Measurements from ENCODE around the gene DNAH3.

The DNAH3 gene

GRCh38 chr16:21026846-21027245 is 123.8 kb downstream of the DNAH3 start:
- no peak for DNase-seq (ENCODE audit: low read depth in 1 of 2, low spot score in 1 of 2)
- H3K27ac ChIP-seq (replicated peaks) = no peak overlapping the region
- H3K4me3 ChIP-seq (replicated peaks; ENCODE audit: insufficient read depth, low read length) = no peak overlapping the region
- H3K27me3 ChIP-seq (ENCODE audit: insufficient read depth, poor library complexity, severe bottlenecking) = no peaks in the 10 kb centered on the region
- TF ChIP-seq REST (IDR thresholded peaks at IDR 0.05; ENCODE audit: insufficient replicate concordance, low read depth) (no peak), GABPA (IDR thresholded peaks at IDR 0.05; ENCODE audit: low read depth) (no peak), SPI1 (IDR thresholded peaks at IDR 0.05; ENCODE audit: borderline replicate concordance, low read depth) (no peak), POLR2AphosphoS5 (IDR thresholded peaks at IDR 0.05; ENCODE audit: low read depth) (no peak), CTCF (IDR thresholded peaks at IDR 0.05; ENCODE audit: insufficient read depth, low read length) (no peak)

GRCh38 chr16:21023509-21024202 is 127.0 kb downstream of the DNAH3 start:
- Histone ChIP-seq H3K4me3 (replicated peaks; ENCODE audit: insufficient read depth, low read length) (no peak overlapping the region), H3K27me3 (ENCODE audit: insufficient read depth, poor library complexity, severe bottlenecking) (no peaks in the 10 kb centered on the region), H3K27ac (replicated peaks) (no peak overlapping the region)
- peak; percentile 6 to 7 for DNase-seq (ENCODE audit: low read depth in 1 of 2, low spot score in 1 of 2)
- TF ChIP-seq SPI1 (IDR thresholded peaks at IDR 0.05; ENCODE audit: borderline replicate concordance, low read depth) (no peak), CTCF (IDR thresholded peaks at IDR 0.05; ENCODE audit: insufficient read depth, low read length) (no peak)

GRCh38 chr16:21021316-21021715 is 129.3 kb downstream of the DNAH3 start:
- H3K27me3 ChIP-seq (ENCODE audit: insufficient read depth, poor library complexity, severe bottlenecking) = no peaks in the 10 kb centered on the region
- TF ChIP-seq REST (IDR thresholded peaks at IDR 0.05; ENCODE audit: insufficient replicate concordance, low read depth) (no peak), CTCF (IDR thresholded peaks at IDR 0.05; ENCODE audit: insufficient read depth, low read length) (no peak), SPI1 (IDR thresholded peaks at IDR 0.05; ENCODE audit: borderline replicate concordance, low read depth) (no peak), GABPA (IDR thresholded peaks at IDR 0.05; ENCODE audit: low read depth) (no peak), POLR2AphosphoS5 (IDR thresholded peaks at IDR 0.05; ENCODE audit: low read depth) (no peak)
- H3K4me3 ChIP-seq (replicated peaks; ENCODE audit: insufficient read depth, low read length) = no peak overlapping the region
- no peak for DNase-seq (ENCODE audit: low read depth in 1 of 2, low spot score in 1 of 2)
- no peak overlapping the region for H3K27ac ChIP-seq (replicated peaks)

GRCh38 chr16:21009815-21010214 is 140.8 kb downstream of the DNAH3 start:
- TF ChIP-seq GABPA (IDR thresholded peaks at IDR 0.05; ENCODE audit: low read depth) (no peak), REST (IDR thresholded peaks at IDR 0.05; ENCODE audit: insufficient replicate concordance, low read depth) (no peak), SPI1 (IDR thresholded peaks at IDR 0.05; ENCODE audit: borderline replicate concordance, low read depth) (no peak)
- H3K27ac ChIP-seq (replicated peaks) = no peak overlapping the region
- no peak for DNase-seq (ENCODE audit: low read depth in 1 of 2, low spot score in 1 of 2)
- H3K27me3 ChIP-seq (ENCODE audit: insufficient read depth, poor library complexity, severe bottlenecking) = no peaks in the 10 kb centered on the region
- H3K4me3 ChIP-seq (replicated peaks; ENCODE audit: insufficient read depth, low read length) = no peak overlapping the region

Data from HL-60 (cell line).